ENCODE measurements around the gene ARHGAP24.

- TF ChIP-seq EZH2phosphoT487 (conservative IDR thresholded peaks at IDR 0.05; ENCODE audit: low read length): no peak
- no peak for TF ChIP-seq CTCF (IDR thresholded peaks at IDR 0.05; ENCODE audit: insufficient read depth, low read length, poor library complexity, severe bottlenecking)
Measured at GRCh38 chr4:85883180-85883579, 408.2 kb downstream of the ARHGAP24 start.
